HG03139 (cell line): ENCODE results near the gene CACNA1G.

Experiments used
- ATAC-seq: cut with Tn5 transposase; IDR thresholded peaks from one replicate; pipeline ENCODE4 v1.9.1; 2021; ENCODE audit not compliant: unreplicated experiment

The CACNA1G gene

DNA sequence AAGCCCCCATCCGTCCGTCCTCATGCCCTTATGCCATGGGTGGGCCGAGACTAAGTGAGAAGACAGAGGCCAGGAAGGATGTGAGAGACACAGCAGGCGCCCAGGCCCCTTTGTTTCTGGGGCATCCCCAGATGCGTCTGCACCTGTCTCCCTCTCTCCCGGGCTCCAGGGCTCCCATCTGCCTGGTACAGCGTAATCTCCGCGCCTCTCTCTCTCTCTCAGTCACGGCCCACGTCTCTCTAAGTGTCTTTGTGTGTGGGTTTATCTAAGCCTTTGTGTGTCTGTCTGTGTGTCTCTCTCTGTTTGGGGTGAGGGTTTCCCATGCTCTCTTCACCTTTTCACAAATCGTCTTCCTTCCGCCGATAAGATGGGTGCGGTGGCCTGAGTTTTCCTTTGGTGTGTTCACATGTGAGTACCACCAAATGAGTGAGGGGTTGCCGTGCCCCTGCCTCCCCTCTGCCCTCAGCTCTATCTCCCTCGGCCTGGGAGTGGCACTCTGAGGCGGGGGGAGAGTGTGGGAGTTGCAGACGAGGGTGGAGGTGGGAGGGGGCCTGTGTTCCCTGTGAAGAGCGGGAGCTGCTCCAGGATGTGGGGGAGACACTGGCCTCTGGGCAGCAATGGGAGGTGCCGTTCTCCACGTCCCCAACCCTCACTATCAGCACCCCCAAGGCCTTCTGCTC lies 48.3 kb downstream of the CACNA1G start:
- no peak for ATAC-seq

DNA sequence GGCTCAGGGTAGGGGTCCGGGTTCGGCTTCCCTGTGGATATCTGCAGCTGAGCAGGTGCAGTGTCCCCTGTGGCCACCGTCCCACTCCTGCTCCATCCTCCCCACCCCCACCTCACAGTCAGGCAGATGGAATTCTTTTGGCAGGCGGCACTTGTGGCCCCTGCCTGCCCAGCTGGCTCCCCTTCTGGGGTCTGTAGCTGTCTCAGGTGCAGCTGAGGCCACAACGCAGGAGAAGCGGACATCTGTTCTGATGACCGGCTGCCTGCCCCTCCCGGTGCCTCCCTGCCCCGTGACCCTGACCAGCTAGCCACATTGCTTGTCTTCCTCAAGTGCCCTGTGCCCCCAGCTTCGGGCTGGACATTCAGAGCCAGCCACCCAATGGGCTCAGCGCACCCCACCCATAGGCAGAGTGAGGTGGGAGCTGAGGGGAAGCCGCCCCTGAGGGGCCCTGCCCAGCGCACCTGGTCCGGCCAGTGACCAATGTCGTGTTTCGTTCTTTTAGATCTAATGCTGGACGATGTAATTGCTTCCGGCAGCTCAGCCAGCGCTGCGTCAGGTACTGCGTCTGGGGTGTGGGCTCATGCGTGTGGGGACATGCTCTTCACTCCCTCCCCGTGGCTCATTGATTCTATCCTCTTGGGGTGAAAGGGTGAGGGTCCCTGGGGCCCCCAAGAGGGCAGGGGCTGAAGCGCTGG lies 49.0 kb downstream of the CACNA1G start:
- no peak for ATAC-seq

DNA sequence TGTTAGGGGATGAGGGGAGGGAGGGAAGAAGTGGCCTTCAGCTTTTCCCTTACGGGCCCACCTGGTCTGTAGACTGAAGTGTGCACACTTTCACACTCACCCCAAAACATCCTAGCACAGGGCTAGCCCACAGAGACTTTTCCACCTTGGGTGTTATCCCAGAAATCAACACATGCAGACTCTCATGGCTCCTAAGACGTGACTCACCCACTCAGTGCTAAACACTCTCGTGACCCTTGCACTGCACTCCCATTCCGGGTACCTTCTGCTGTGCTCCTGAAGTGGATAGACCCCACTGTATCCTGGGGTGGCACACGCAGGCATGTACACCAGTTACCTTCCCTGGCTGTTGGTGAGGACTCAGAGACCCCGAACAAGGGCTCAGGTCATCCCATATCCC lies 51.1 kb downstream of the CACNA1G start:
- no peak for ATAC-seq

DNA sequence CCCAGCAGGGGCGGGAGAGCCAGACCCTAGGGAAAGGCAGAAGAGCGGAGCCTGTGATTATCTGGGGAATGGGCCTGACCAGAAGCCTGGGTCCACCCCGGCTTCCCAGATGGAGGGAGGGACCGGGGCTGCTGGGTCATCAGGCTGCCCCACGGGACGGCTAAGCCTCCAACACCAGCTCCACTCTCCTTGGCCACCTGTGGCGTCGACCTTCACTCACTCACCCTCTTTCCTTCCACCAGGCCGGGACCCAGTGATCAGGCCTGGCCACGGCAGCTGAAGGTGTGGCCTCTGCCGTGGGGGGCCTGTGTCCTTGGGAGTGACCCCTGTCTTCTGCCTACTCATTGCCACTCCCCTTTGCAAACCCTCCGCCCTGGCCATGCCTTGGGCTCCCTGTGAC lies 51.8 kb downstream of the CACNA1G start:
- no peak for ATAC-seq

DNA sequence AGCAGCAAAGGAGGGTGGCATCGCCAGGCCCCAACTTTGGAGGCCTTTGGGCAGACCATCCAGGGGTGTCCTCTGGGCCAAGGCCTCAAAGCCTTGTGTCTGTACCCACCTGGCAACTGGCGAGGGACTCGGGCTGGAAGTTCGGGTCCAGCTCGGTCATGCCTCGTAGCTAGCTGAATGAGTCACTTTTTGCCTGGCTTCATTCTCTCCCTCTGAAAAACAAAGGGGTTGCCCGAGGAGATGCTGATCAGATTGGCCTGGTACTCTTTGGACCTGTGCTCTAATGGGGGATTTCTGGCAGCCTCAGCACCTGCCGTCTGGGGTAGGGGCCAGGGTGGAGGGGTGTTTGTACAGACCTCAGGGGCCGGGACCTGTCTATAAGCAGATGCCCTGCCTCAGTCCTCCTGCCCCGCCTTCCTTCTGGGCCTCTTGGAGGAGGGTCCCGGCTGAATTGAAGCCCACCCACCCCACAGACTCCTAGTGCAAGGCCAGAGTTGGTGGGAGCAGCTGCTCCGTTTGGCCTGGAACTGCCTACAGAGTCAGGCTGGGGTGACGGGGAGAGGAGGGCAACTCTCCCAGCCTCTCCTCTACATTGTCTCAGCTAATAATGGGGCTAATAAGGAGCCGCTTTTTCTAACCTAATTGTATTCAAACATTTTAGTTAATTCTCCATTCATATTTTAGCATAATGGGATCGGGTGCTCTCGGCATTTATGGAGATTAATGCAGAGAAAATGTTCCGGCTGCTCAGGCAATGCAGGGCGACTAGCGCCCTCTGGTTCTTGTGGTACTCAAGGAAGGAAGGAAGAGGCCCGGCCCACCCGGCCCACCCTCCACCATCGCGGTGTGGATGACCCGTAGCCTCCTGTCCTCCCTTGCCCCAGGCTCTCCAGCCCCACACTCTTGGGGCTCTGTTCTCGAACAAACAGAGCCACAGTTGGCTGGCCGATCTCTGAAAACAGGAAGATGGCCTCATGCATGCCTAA lies 52.8 kb downstream of the CACNA1G start:
- no peak for ATAC-seq

DNA sequence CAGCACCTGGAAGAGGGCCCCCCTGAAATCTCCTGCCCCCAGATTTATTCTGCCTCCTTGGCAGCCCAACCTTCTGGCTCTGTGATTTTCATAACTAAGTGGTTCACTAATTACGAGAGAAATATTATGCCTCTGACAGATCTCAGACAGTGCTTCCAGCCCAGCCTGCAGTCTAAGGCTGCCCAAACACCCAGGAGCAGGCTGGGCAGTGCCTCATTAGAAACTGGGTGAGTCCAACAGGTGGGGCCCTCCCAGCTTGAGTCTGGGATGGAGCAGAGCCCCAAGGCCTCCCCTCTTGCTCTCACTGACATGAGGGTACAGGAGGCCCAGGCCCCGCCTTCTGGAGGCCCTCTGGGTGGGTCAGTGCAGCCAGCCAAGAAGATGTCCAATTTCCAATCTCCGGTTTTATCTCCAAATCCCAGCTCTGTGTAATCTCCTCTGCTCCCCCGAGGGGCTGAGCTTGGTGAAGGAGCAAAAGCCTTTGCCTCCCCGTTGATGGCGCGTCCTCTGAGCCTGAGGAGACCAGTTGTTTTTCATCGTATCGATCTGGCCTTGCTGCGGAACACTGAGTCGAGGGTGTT lies 54.0 kb downstream of the CACNA1G start:
- ATAC-seq = no peak

DNA sequence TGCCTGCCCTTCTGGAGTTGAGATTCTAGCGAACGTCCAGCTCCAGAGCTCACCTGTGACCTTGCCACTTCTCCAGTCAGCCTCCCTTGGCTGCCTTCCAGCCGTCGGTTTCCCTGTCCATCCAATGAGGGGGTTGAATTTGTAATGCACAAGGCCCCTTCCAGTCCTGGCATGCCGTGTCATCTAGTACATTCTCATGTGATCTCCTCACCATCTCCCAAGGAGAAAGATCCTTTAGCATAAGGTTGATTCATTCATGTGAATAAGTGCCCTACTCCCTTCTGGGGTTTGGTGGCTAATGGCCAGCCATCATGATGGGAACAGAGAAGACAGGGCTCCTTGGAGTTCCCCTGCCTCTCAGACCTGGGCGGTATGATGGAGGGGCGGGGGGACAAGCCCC lies 55.3 kb downstream of the CACNA1G start:
- ATAC-seq = no peak

DNA sequence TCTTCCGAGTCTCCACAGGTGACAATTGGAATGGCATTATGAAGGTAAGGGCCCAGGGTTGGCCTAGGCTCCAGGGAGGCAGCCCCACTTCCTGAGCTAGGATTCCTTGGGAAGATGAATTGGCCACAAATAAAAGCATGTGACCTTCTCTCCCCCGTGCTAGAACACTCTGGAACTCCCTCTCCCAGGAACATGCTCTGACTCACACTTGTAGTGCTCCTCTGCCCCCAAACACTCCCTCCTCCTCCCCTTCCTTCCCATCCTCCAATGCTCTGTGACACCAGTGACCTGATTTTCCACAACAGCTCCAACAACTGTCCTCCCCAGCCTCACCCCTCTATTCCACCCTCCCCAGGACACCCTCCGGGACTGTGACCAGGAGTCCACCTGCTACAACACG lies 57.8 kb downstream of the CACNA1G start:
- ATAC-seq = no peak

DNA sequence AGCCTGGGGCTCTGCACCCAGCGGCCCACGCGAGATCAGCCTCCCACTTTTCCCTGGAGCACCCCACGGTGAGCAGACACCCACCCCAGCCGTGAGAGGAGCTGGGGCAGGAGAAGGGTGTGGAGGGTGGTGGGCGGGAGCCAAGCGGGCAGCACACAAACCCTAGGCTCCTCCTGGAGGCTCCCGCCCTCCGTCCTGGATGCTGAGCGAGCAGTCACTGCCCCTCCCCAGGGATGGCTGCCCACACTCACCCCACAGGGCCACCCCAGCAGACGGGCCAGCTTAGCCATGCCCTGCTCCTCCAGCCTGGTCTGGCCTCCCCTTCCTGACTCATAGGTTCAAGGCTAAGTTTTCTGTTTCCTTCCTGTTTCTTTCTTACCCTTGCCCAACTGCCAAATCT lies 58.4 kb downstream of the CACNA1G start:
- no peak for ATAC-seq

DNA sequence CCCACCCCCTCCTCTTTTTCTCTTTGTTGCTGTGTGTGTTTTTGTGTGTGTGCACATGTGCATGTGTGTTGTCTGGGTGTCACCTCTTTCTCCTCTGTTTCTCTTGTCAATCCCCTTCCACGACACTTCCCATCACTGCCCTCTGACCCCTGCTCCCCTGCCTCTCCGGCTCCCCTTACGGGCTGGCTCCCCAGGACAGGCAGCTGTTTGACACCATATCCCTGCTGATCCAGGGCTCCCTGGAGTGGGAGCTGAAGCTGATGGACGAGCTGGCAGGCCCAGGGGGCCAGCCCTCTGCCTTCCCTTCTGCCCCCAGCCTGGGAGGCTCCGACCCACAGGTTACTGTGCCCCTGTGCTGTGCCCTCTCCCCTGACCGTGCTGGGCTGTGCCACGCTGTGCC lies 59.0 kb downstream of the CACNA1G start:
- ATAC-seq = no peak

DNA sequence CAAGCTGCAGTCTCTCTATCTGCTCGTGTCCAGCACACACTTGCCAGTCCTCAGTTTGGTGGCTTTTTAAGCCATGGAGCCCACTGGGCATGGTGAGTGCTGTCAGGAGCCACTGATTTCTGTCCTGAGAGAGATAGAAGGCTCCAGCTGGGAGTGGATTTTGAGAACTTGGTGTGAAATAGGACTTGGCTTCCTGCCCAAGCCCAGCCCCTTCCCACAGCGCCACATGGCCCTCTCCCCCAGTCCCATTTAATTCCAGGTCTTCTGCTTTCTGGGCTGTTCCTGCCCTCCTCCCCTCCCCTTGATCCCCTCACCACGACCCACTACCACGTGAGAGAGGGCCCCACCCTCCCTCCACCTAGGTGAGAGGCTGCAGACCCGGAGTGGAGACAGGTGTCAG lies 59.7 kb downstream of the CACNA1G start:
- ATAC-seq = no peak

DNA sequence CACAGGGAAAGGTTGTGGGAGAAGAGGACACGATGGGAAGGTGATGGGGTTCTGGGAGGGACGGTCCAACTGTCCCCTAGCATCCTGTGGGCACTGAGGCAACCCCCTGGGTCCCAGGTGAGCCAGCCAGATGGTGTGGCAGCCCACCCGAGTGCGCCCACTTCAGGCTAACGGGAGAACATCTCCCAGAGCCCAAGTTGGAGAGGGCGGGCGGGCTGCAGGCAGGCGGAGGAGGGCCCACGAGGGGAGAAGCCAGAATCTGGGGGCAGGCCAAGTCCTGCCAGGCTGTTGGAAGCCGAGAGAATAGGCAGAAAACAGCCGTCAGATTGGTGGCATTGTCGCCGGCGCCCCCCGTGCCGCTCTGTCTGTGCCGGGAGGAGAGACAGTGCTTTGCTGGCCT lies 60.3 kb downstream of the CACNA1G start:
- no peak for ATAC-seq

DNA sequence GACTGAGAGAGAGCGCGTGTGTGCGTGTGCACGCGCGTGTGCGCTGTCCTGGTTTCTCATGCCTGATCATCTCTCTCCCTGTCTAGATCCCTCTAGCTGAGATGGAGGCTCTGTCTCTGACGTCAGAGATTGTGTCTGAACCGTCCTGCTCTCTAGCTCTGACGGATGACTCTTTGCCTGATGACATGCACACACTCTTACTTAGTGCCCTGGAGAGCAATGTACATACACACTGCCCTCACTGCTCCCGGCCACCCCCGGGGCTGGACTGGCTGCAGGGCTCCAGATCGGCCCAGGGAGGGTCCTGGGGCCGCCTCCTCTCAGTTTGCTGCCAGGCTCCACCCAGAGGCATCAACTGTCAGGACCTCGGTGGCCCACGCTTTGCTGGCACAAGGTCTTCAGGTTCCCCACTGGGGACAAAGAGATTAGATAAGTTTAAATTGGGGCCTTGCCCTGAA lies 61.1 kb downstream of the CACNA1G start:
- no peak for ATAC-seq

DNA sequence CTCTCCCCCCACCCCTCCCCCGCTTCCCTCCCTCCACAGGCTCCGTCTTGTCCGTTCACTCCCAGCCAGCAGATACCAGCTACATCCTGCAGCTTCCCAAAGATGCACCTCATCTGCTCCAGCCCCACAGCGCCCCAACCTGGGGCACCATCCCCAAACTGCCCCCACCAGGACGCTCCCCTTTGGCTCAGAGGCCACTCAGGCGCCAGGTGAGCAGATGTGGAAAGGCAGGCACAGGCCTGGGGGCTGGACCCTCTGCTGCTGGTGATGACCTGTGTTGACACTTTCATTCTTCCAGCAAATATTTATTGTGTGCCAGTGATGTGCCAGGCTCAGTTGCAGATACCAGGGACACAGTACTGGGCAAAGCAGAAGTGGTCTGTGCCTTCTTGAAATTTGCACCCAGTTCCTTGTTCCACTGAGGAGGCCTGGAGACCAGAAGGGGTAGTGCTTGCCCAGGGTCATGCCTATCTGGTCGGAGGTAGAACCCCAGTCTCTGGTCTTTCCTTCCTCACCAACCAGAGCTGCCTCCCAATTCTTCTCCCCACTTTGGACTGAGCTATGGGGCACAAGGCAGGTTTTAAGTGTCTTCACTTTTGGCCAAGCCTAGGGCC lies 63.9 kb downstream of the CACNA1G start:
- no peak for ATAC-seq

DNA sequence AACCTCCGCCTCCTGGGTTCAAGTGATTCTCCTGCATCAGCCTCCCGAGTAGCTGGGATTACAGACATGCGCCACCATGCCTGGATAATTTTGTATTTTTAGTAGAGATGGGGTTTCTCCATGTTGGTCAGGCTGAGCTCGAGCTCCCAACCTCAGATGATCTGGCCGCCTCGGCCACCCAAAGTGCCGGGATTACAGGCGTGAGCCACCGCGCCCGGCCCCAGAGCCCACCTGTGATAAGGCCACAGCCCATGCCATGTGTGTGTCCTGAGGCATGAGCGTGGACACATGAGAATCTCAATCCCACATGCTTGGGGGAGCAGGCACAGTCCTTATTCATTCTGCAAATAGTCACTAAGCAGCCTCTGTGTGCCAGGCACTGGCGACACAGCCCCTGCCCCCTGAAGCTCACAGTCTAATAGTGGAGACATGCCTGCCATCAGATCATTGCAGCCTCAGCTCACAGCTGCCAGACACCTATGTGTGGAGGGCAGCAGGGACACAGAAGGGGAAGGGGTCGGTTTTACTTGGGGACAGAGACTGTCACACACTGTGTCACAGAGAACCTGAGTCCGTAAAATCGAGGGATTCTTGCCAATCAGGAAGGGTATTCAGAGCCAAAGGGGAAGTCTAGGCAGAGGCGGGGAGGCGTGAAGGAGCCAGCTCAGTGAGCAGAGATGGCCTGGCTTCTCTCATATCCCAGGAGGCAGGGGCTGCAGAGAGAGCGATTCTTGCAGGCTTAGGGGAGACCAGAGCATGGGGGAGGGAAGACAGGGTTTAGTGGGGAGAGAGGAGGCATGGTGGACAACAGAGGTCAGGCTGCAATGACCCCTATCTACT lies 64.7 kb downstream of the CACNA1G start:
- no peak for ATAC-seq

DNA sequence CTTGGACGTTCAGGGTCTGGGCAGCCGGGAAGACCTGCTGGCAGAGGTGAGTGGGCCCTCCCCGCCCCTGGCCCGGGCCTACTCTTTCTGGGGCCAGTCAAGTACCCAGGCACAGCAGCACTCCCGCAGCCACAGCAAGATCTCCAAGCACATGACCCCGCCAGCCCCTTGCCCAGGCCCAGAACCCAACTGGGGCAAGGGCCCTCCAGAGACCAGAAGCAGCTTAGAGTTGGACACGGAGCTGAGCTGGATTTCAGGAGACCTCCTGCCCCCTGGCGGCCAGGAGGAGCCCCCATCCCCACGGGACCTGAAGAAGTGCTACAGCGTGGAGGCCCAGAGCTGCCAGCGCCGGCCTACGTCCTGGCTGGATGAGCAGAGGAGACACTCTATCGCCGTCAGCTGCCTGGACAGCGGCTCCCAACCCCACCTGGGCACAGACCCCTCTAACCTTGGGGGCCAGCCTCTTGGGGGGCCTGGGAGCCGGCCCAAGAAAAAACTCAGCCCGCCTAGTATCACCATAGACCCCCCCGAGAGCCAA lies 65.6 kb downstream of the CACNA1G start:
- no peak for ATAC-seq

DNA sequence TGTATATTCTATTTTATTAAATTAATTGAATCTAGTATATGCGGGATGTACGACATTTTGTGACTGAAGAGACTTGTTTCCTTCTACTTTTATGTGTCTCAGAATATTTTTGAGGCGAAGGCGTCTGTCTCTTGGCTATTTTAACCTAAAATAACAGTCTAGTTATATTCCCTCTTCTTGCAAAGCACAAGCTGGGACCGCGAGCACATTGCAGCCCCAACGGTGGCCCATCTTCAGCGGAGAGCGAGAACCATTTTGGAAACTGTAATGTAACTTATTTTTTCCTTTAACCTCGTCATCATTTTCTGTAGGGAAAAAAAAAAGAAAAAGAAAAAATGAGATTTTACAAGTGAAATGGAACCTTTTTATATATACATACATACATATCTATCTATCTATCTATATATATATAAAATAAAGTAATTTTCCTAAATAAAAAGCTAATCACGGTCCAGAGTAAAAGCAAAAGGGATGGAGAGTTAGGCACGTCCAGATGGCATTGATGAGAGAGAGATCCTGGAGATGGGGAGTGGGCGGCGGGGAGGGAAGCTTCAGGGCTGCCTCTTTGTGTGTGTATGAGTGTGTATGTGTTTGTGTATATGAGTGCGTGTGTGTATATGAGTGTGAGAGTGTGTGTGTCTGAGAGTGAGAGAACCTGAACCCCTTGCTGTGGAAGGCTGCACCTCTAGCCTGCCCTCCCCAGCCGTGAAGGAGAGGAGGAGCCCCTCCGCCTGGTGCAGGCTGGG lies 66.7 kb downstream of the CACNA1G start:
- no peak for ATAC-seq

DNA sequence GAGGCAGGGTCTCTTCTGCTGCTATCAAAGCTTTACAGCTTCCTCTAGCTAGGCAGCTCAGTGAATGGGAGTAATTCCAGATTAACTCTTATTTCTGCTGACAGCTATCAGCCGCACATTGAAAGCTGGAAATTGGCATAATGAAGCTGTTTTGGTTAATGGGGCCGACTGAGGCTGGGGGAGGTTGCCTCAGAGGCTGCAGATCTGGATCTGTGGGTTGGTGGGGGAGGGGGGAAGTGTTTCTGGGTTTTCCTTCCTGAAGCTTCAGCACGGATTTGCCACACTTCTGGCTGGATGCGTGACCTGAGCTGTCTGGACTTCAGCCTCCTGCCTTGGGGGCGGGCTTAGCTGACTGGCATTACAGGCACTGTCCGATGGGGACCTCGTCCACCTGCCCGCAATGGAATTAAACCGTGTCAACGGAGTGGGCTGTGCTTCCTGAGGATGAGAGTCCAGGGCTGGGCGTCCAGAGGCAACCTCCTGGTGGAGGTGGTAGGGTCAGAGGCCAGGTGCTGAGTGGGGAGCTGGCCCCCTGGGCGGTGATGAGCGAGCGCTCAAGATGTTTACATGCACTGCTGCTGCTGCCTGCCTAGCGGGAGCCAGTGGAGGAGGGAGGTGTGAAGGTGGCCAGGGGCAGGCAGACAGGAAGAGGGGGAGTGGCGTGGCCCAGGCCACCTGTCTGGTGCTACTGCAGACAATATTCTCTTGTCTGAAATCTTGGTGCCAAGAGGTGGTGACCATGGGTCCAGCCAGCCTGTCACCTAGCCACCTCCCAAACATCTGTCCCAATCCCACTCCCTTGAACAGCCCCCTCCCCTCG lies 67.5 kb downstream of the CACNA1G start:
- no peak for ATAC-seq
